ENCODE results near the gene NADK2.

GRCh38 chr5:36152324-36153297 is 89.1 kb downstream of the NADK2 start:
- TF ChIP-seq POLR2A (IDR thresholded peaks at IDR 0.05) = no peak
- no peak for TF ChIP-seq CTCF (IDR thresholded peaks at IDR 0.05)
- TF ChIP-seq POLR2AphosphoS5 (IDR thresholded peaks at IDR 0.05) = no peak
